ENCODE data around the gene PHACTR2.

- TF ChIP-seq REST (IDR thresholded peaks at IDR 0.05) = no peak
- TF ChIP-seq, protein P1, sequence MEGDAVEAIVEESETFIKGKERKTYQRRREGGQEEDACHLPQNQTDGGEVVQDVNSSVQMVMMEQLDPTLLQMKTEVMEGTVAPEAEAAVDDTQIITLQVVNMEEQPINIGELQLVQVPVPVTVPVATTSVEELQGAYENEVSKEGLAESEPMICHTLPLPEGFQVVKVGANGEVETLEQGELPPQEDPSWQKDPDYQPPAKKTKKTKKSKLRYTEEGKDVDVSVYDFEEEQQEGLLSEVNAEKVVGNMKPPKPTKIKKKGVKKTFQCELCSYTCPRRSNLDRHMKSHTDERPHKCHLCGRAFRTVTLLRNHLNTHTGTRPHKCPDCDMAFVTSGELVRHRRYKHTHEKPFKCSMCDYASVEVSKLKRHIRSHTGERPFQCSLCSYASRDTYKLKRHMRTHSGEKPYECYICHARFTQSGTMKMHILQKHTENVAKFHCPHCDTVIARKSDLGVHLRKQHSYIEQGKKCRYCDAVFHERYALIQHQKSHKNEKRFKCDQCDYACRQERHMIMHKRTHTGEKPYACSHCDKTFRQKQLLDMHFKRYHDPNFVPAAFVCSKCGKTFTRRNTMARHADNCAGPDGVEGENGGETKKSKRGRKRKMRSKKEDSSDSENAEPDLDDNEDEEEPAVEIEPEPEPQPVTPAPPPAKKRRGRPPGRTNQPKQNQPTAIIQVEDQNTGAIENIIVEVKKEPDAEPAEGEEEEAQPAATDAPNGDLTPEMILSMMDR (IDR thresholded peaks at IDR 0.05; ENCODE audit: low read depth, low read length, missing input control) = no peak
- TF ChIP-seq JUND (IDR thresholded peaks at IDR 0.05) = no peak
- TF ChIP-seq TAF1 (conservative IDR thresholded peaks at IDR 0.05) = no peak
- no peak for TF ChIP-seq ZBTB33 (IDR thresholded peaks at IDR 0.05)
- no peak for TF ChIP-seq RXRA (IDR thresholded peaks at IDR 0.05)
Measured at GRCh38 chr6:143807103-143807772, 129.5 kb downstream of the PHACTR2 start.
